HG03135 (cell line): Measurements from ENCODE around the gene BICC1.

Experiments
- ATAC-seq: cut with Tn5 transposase; IDR thresholded peaks from one replicate; pipeline ENCODE4 v1.9.1; 2021; ENCODE audit warnings: mild to moderate bottlenecking, moderate library complexity; ENCODE audit not compliant: unreplicated experiment

The BICC1 gene

DNA sequence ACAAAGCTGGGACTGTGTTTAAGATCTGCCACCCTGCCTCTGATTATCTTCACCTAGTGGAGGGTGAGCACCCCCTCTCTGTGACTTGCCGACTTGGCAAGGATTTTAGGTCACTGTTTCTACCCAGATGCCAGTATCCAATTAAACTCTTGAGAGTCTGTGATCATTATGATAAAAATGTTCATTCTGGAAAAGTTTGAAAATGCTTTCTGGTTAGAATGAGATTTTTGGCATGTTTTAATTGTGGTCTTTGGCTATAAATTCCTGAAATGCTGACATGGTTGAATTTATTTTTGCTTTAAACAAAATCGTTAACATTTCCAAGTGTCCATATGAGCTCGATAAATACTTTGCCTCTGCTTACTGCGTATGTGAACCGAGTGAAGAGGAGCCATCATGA lies 221.4 kb downstream of the BICC1 start:
- ATAC-seq: no peak

DNA sequence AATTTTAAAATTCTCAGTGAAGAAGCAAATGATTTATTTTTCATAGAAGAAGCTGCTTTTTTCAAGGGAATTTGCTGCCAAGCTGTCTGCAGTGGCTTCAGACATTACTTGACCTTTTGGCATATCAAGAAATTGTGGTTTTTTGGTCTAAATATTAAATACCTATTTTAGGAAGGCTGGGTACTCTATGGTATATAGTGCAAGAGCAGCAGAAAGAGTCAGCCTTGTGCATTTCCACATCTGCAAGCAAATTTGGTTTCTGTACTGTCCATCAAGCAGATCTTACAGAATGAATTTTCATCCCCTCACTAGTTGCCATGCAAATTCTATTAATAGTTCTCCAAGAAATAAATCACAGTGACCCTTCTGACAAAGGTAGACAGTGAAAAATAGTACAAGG lies 222.0 kb downstream of the BICC1 start:
- ATAC-seq: no peak

DNA sequence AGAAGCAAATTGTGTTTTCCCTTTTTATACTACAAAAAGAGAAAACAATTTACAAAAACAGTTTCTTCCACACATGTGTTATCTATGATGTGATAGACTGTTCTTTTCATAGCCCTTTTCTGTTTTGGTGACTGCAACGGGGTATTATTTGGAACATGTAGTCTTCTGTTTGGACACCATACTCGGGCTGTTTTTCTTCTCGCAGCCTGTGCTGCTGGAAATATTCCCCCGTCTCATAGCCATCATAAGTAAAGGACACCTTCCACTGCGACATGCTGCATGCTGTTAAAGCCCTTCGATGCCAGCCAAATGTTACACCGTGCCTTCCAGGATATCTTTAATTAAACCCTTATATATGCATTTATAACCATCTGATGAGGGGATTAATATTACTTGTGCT lies 222.4 kb downstream of the BICC1 start:
- ATAC-seq: no peak

DNA sequence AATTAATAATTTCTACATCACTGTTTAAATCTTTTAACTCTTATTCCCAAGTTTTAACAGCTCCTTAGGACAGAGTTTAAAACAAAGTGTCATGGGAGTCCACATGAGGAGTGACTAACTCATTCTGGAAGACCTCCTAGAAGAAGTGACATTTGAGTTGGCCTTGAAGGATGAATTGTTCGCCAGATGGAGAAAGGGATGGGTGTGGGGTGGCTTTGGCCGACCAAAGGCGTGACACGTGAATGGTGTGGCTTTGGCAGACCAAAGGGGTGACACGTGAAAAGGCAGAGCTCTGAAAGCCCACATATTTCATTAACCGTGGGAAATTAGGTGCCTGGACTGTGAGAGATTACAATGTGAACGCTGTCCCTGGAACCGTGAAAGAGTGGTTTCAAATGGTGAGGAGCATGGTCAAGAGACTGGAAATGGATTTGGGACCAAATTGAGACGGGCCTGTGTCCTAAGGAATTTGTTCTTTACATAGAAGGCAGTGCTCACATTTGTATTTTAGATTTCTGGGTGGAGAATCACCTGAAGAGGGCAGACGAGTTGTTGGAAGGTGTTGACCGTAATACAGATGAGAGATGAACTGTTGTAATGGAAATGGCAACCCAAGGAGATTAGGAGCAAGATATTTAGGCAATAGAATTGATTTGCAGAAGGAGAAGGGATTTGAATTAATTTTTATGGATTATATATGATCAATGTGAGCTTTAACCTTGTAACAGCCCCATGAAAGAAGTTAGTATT lies 228.1 kb downstream of the BICC1 start:
- no peak for ATAC-seq

DNA sequence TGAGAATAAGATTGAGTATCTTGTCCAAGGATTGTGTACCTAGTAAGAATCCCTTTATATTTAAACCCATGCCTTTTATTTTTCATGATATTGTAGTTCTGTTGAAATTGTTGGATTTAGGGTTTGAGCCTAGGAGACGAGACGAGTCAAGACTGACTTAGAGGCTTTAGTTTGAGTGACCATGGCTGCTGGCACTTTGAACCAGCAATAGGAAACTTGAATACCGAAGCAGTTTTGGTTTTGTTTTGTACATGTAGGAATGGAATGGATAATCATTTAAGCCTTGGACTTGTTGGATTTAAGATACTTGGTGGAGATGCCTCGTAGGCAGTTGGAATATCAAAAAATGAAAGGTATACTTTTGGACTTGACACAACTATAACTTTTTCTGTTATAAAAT lies 229.0 kb downstream of the BICC1 start:
- ATAC-seq: no peak

DNA sequence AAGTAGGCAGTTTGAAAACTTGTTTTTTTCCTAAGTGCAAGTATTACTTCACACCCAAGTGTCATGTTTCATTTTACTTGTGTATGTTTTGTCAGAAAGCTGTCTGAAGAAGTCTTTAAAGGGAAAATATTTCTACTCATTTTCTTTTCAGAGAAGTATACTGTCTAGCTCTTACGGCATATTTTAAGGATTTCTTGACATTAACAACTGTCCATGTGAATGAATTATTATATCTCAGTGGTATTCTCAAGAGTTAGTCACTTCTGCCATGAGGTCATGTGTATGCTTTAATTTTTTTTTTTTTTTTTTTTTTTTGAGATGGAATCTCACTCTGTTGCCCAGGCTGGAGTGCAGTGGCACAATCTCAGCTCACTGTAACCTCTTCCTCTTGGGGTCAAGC lies 229.5 kb downstream of the BICC1 start:
- ATAC-seq: no peak

DNA sequence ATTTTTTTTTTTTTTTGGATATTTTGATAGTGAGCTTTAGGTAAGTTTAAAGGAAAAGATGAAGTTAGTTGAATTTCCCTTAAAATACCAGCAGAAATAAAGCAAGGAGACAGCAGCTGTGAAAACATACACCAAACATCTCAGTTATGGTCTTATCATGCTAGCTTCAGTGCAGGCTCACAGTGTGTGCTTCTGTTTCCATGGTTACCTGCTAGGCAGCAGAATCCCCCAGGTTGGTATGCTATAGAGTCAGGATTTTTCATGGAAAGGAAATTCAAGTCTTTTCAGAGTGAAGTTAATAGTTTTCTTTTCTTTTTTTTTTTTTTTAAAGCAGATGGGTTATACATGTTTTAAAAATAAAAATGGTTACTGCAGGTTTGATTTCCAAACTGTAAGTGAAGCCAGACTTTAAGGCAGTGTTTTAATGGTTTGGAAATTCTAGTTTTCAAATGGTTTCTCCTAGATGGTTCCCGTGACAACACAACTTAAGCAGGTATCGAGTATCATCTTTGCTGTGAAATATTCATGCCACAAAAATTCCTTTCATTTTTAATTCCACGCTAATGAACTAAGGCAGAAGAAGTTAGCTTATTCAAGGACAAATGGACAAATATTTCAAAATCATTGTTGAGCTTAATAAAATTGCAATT lies 230.9 kb downstream of the BICC1 start:
- ATAC-seq: no peak

DNA sequence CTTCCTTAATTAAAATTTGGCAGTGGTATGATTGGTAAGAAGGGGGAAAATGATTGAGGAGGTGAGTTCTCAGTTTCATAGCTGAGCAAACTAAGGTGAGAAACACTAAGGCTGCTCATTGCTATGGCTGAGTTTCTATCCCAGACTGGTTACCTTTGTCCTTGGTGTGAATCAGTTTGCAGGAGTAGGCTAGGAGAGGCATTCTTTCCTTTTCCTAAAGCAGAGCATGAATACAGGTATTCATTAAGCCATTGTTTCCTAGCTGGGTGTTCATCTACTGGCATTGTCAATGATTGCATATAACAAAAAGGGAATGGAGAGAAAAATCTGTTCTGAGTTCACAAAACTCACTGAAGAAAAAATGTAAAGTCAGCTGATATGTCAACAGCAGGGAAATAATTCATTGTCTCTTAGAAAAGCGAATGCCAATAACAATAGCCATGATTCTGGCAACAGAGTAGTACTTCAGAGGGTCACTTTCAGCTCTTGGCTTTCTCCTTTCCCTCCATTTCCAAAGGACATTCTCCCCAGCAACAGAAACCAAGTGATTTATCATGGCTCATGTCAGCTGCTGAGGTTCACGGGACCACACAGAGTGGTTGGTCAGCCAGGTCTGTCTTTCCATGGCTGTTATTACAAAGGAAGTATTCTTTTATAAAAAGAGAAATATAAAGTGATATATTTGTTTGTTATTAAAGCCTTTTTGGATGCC lies 234.0 kb downstream of the BICC1 start:
- no peak for ATAC-seq

DNA sequence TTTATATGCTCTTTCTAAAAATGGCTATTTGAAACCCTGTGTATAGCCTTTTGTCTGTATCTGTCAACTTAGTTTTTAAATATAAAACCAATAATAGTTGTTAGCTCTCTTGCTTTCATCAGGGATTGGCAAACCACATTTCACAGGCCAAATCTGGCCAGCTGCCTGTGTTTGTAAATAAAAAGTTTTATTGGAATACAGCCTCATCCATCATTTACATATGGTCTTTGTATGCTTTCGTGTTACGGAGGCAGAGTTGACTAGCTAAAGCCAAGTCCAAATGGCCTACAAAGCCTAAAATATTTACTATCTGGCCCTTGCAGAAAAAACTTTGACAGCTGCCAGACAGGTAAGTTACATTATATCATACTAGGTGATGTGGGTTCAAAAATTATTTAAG lies 235.0 kb downstream of the BICC1 start:
- no peak for ATAC-seq

DNA sequence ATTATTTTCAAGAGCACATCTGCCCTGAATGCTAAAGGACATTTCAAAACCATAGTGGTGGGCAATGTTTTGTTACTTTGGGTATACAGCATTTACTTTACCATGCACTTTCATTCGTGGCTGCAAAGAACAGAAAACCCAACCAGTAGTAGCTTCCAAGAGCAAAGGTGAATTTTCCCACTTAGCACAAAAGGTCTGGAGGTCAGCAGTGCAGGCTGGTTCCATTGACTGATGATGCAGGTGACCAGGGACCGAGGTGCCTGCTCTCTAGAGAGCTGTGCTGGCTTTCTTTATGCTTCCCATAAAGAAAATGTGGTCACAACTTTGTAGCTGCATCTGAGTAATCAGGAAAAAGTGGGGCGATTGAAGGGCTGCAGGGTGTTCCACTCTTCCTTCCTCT lies 240.0 kb downstream of the BICC1 start:
- ATAC-seq: no peak

DNA sequence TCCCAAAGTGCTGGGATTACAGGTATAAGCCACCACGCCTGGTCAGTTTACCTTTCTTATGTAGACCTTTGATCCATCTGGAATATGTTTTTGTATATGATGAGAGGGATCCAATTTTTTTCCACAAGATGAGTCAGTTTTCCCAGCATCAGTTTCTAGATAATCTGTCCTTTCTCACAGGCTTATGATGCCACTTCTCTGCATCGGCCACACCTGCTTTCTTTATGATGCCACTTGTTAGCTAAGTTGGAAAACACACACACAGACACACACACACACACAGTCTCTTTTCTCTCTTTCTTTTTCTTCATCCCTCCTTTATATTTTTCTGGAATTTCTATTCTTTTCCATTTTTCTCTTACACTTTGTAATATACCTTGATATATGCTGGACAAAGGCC lies 240.8 kb downstream of the BICC1 start:
- ATAC-seq: no peak

DNA sequence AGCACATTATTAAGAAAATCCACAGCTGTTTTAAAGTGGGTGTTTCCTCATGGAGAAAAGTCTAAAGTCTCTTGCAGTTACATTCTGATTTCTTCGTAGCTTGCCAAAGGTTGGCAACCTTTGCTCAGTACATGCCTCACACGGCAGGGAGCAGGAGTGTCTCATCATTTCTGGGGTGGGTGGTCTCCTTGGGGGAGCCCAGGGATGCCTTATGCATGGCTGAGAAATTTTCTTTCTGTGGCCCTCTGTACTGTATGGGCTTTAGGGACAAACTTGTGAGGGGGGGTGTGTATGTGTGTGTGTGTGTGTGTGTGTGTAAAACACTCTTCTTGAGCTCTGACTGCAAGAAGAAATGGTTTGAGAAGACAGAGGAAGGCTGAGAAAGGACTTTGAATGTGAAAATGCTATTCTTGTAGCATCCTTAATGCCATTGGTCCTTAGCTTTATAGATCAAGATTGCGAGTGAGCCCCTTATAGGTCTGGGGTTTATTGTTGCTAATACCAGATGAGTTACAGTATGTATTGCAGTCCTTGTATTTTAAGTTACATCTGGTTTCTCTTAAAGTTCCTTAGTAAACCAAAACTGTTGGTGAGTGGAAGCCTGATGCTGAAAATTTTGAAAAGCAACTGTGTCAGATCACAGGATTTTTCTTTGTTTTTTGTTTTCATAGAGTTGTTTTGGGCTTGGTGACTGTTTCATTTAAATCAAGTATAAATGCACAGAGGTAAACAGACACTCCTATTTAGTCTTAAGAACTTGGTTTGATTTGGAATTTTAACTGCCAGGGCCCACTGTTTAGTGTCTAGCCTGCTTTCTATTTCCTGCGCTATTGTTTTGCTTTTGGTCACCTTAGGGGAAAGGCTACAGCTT lies 242.0 kb downstream of the BICC1 start:
- no peak for ATAC-seq

DNA sequence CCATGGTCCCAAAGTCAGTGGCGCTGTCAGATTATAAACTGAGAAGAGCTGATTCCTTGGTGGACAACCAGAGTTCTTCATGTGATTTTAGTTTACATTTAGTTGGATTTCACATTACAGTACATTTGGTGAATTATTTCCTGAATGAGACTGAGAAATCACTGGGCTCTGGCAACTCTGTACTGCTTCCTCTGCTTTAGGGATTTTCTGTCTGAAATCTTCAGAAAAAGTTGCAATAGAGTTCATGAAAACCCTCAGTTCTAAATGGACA lies 242.6 kb downstream of the BICC1 start:
- ATAC-seq: no peak

DNA sequence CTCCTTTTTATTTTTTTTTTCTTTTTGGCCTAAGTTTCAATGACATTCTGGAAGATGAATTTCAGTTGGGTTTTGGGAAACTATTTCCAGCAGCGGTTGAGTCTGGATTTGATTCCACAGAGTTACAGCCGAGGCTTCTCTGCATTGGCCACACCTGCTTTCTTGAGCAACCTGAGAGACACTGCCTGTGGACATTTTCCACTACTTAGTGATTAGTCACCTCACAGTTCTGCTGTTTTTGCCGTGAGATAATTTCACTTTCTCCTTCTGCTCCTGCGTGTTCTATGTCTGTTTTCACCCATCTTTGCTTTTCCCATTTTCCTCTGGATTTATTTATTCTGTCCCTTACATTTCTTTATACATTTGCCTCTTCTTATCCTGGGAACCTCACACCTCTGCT lies 243.0 kb downstream of the BICC1 start:
- ATAC-seq: no peak

DNA sequence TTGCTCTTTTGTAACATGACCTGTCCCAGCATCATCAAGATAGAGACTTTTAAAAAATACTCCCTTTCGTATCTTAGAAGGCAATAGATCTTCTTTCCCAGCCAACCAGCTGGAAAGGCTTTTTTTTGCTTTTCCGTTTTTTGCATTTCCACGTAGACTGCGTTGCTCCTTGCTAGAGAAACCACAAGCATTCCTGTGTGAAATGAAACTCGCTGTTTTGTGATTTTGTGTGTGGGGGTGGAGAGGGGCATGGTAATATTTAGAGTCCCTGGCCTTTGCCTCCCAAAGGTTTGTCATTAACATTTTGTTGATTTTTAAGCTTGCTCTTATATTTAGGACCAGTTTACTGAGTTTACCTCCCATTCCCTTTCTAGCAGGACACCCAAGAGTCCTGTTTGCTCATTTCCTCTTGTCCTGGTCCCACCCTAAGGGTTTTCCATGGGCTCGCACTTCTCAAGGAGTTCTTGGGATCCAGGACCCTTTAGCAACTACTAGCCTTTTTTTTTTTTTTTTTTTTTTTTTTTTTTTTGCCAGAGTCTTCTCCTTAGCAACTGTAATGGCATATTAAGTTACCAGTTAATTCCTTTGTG lies 243.6 kb downstream of the BICC1 start:
- no peak for ATAC-seq

DNA sequence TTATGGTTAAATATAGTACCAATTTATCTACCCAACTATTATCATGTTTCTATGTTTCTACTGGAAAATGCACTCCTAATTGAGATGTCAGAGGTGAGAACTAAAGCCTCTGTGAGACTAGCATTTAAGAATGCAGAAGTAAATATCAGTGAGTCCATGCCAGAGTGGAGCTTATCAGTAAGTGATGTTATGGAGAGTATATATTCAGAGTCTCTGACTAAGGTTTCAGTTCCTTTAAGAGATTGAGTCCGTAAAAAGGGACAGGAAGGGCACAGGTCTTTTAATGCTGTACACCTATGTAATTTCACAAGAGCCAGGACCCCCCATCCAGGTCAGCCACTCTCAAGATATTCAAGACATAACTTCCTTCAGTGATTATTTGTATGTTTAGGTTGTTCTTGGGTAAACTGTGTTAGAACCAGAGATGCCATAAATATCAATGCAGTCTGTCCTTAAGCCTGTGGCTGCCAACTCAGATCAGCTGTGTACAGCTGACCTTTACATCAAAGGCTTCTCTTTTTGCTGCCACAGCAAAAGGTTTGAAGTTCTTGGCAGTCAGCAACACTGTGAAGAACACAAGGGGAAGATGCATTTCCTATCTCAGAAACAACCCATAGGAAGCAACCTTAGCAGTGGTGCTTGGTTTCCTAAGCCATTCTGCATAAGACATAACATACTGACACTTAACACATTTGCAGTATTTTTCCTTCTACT lies 244.8 kb downstream of the BICC1 start:
- ATAC-seq: no peak

DNA sequence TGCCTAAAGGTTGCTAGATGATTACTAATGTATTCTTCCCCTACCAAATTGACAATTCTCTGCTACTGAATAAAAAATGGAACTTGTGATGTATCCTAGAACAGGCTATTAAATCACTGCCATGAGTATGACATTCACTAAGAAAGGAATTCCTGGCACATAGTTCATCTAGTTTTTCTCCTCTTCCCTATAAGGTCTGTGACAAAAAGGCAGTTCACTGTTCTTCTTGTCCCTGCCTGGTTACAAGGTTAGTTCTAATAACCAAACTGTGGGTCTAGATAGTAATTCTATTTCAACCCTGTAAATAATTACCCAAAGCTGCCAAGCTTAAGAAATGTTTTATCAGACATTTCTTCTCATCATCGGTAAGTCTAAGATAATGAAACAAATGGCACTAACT lies 245.6 kb downstream of the BICC1 start:
- ATAC-seq: no peak

DNA sequence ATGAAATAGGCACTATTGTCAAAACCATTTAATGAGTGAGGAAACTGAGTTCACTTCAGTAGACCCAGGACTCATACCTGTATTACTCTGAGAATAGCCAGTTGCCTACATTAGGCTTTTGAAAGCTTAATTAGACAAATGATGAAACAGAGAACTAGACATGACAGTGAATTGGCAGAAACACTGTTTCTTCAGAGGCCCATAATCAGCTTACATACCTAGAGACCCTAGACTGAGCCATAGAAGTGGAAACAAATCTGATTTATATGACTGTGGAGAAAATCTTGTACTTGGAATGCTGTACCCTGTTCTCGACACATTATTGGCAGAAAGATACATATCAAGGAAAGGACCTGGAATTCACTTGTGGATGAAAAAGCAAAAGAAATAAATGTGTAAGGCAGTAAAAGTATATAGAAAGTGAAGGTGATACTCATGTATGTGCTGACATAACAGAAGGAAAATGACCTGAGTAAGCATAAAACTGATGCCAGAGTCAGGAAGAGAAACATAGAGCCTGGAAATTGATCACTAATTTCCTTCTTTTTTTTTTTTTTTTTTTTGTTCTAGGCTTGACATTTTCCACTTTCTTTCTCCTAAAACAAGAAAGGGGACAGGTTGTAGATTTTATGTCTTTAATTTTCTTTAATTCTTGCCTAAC lies 251.5 kb downstream of the BICC1 start:
- ATAC-seq: no peak

DNA sequence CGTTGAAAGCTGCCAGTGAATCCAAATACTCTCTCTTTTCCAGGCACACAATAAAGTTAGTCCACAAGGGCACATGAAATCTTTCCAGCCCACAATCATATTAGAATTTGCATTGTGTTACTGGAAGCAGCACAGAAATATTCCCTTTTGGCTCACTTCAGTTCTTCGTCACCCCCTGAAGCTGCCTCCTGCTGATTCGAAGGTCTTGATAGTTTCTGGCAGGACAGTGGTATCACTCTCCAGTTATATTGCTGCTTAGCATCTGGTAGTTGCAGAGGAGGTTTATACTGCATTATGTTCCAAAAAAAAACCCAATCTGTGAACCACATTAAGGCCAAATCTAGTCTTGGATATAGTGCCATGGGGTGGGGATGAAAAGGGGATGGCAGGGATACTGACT lies 253.2 kb downstream of the BICC1 start:
- no peak for ATAC-seq

DNA sequence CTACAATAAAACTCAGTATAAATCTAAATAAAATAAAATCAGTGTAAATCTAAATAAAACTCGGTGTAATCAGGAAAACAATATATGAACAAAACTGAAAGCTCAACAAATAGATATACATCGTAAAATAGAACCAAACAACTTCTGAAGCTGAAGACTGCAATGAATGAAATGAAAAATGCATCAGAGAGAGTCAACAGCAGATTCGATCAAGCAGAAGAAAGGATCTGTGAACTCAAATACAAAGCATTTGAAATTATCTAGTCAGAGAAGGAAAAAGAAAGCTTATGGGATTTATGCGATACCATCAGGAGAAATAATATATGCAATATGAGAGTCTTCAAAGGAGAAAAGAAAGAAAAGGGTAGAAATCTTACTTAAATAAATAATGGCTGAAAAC lies 255.0 kb downstream of the BICC1 start:
- ATAC-seq: no peak
